ENCODE data around the gene PML.

DNA sequence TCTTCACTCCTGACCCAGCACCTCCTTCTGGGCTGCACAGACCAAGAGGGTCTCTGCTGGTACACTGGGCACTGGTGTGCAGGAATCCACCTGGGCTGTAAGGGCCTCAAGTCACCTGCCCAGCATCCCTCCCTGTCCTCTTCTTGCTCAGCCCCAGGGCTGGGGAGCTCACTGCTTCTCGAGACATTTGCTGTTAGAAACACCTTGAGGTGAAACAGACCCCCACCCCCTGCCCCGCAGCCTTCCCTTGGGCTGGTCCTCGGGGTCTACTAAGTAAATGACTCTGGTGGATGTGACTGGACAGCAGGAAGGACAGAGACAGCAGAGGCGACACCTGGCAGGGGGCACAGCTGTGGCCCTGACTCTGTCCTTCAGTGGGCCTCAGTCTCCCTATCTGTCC lies 39.2 kb upstream of the PML start:
- TF ChIP-seq, protein P1, sequence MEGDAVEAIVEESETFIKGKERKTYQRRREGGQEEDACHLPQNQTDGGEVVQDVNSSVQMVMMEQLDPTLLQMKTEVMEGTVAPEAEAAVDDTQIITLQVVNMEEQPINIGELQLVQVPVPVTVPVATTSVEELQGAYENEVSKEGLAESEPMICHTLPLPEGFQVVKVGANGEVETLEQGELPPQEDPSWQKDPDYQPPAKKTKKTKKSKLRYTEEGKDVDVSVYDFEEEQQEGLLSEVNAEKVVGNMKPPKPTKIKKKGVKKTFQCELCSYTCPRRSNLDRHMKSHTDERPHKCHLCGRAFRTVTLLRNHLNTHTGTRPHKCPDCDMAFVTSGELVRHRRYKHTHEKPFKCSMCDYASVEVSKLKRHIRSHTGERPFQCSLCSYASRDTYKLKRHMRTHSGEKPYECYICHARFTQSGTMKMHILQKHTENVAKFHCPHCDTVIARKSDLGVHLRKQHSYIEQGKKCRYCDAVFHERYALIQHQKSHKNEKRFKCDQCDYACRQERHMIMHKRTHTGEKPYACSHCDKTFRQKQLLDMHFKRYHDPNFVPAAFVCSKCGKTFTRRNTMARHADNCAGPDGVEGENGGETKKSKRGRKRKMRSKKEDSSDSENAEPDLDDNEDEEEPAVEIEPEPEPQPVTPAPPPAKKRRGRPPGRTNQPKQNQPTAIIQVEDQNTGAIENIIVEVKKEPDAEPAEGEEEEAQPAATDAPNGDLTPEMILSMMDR (conservative IDR thresholded peaks at IDR 0.05; ENCODE audit: low read length), result no peak
- TF ChIP-seq EZH2phosphoT487 (IDR thresholded peaks at IDR 0.05; ENCODE audit: borderline replicate concordance), result no peak

All from Loucy (cell line).